Esophagus squamous epithelium (tissue), 4 donors: ENCODE measurements around the gene RWDD1.

Source experiments
- CTCF ChIP-seq, 6 experiments: fragments of 450-650 bp in 4 of 6; fragments of 200-600 bp in 2 of 6; sonication (generic) in 2 of 6; IDR thresholded peaks; one replicate each; pipeline ENCODE4 v1.5.1; 2016 to 2019; ENCODE audit warnings: antibody characterized with exemption in 6 of 6, mild to moderate bottlenecking in 4 of 6, moderate library complexity in 4 of 6
- POLR2A ChIP-seq, 4 donors: fragments of 450-650 bp; IDR thresholded peaks; one replicate each; pipeline ENCODE4 v1.6.1; 2017; ENCODE audit warnings: antibody characterized with exemption in 4 of 4, mild to moderate bottlenecking in 4 of 4, moderate library complexity in 3 of 4

- no peak for TF ChIP-seq CTCF (IDR thresholded peaks at IDR 0.05)
- no peak for TF ChIP-seq POLR2A (IDR thresholded peaks at IDR 0.05)
Observed at GRCh38 chr6:116563830-116564229, 7.5 kb upstream of the RWDD1 start.
